Central memory CD8-positive, alpha-beta T cell (primary cell): ENCODE data around the gene ZRANB1.

Source experiments
- ATAC-seq: fragments of 150-1000 bp; cut with Tn5 transposase; replicated peaks from 2 replicates; pipeline ENCODE4 v1.10.0; 2022; ENCODE audit warnings: mild to moderate bottlenecking, moderate FRiP score, moderate number of reproducible peaks; ENCODE audit not compliant: poor library complexity, severe bottlenecking; ENCODE audit errors: extremely low read depth
- DNase-seq, 2 donors: peaks; one replicate each; pipeline ENCODE4 v3.0.0; 2021; ENCODE audit warnings: low spot score in 2 of 2
- H3K27ac Mint-ChIP-seq: one replicate; pipeline ENCODE4 v1.8.0; 2022; ENCODE audit warnings: low read depth, mild to moderate bottlenecking, moderate library complexity, mixed read lengths
- H3K27me3 Mint-ChIP-seq: one replicate; pipeline ENCODE4 v1.8.0; 2022; ENCODE audit warnings: mixed read lengths
- H3K36me3 Mint-ChIP-seq: one replicate; pipeline ENCODE4 v1.8.0; 2022; ENCODE audit warnings: mild to moderate bottlenecking, moderate library complexity, mixed read lengths; ENCODE audit not compliant: insufficient read depth
- H3K4me1 Mint-ChIP-seq: one replicate; pipeline ENCODE4 v1.8.0; 2022; ENCODE audit warnings: mixed read lengths
- H3K4me3 Mint-ChIP-seq: one replicate; pipeline ENCODE4 v1.8.0; 2022; ENCODE audit warnings: mild to moderate bottlenecking, moderate library complexity, mixed read lengths
- H3K9me3 Mint-ChIP-seq: one replicate; pipeline ENCODE4 v1.8.0; 2022; ENCODE audit warnings: mixed read lengths

ZRANB1 gene

DNA sequence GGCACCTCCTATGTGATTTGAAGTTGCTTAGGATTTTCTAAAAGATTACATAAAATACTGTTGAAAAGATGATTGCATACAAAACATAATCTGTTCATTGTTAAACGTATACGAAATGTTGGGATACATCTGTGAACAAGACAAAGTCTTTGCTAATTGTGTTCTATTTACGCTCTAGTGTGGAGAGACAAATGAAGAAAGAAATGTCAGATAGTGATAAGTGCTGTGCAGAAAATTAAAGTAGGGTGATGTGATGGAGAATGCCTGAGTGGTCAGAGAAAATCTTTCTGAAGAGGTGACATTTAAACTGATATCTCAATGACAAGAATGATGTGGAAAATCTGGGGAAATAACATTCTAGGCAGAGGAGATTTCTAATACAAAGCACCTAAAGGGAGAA, 13.4 kb upstream of the ZRANB1 start:
- peaks cover 30% of the 10 kb centered on the region for H3K4me1 Mint-ChIP-seq
- peaks cover 5% of the 10 kb centered on the region for H3K9me3 Mint-ChIP-seq
- peaks cover 11% of the 10 kb centered on the region for H3K36me3 Mint-ChIP-seq
- H3K27ac Mint-ChIP-seq: no peak overlapping the region
- no peaks in the 10 kb centered on the region for H3K27me3 Mint-ChIP-seq
- no peak overlapping the region for H3K4me3 Mint-ChIP-seq
- DNase-seq (no peak), ATAC-seq (no peak)

- no peak for ATAC-seq
- Mint-ChIP-seq H3K27me3 (no peaks in the 10 kb centered on the region), H3K4me3 (no peak overlapping the region), H3K36me3 (peaks cover 6% of the 10 kb centered on the region), H3K27ac (no peak overlapping the region), H3K9me3 (peaks cover 5% of the 10 kb centered on the region), H3K4me1 (peaks cover 37% of the 10 kb centered on the region)
- DNase-seq: no peak
These were observed 6.0 kb upstream of the ZRANB1 start for GRCh38 chr10:124935946-124936345.

- H3K27me3 Mint-ChIP-seq: no peaks in the 10 kb centered on the region
- no peak overlapping the region for H3K27ac Mint-ChIP-seq
These were observed 5.1 kb upstream of the ZRANB1 start for GRCh38 chr10:124936813-124937212.

DNA sequence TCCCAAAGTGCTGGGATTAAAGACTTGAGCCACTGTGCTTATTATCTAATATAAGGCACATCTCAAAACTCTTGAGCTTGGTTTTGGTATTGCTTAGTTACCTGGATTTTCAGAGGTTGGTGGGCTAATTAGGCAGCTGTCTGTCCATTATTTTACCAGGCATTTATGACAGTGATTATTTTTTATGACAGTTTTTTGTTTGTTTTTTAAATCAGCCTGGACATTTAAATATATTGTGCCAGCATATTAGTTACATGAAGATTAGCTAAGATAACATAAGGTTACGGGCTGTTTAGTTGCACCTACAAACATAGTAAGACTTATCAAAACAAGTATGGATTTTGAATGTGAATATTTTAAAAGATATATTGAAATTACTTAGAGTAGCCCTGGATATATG, 2.6 kb upstream of the ZRANB1 start:
- Mint-ChIP-seq H3K9me3 (no peaks in the 10 kb centered on the region), H3K36me3 (peaks cover 15% of the 10 kb centered on the region), H3K27ac (no peak overlapping the region), H3K27me3 (no peaks in the 10 kb centered on the region), H3K4me3 (no peak overlapping the region), H3K4me1 (peaks cover 54% of the 10 kb centered on the region)
- DNase-seq: no peak
- no peak for ATAC-seq

More at GRCh38 chr10:124936813-124937212, 5.1 kb upstream of the ZRANB1 start:
- H3K9me3 Mint-ChIP-seq: peaks cover 3% of the 10 kb centered on the region
- ATAC-seq: no peak
- no peak for DNase-seq
- H3K4me1 Mint-ChIP-seq: peaks cover 40% of the 10 kb centered on the region
- peaks cover 7% of the 10 kb centered on the region for H3K36me3 Mint-ChIP-seq
- H3K4me3 Mint-ChIP-seq: no peak overlapping the region

- ATAC-seq: no peak
- H3K27me3 Mint-ChIP-seq: no peaks in the 10 kb centered on the region
- peak overlapping the region; percentile 50 for H3K27ac Mint-ChIP-seq
- no peak for DNase-seq
- no peaks in the 10 kb centered on the region for H3K9me3 Mint-ChIP-seq
- H3K4me1 Mint-ChIP-seq: peaks cover 59% of the 10 kb centered on the region
- no peak overlapping the region for H3K4me3 Mint-ChIP-seq
- H3K36me3 Mint-ChIP-seq: peaks cover 16% of the 10 kb centered on the region
These were observed 620 bp downstream of the ZRANB1 start for GRCh38 chr10:124942317-124943169.

DNA sequence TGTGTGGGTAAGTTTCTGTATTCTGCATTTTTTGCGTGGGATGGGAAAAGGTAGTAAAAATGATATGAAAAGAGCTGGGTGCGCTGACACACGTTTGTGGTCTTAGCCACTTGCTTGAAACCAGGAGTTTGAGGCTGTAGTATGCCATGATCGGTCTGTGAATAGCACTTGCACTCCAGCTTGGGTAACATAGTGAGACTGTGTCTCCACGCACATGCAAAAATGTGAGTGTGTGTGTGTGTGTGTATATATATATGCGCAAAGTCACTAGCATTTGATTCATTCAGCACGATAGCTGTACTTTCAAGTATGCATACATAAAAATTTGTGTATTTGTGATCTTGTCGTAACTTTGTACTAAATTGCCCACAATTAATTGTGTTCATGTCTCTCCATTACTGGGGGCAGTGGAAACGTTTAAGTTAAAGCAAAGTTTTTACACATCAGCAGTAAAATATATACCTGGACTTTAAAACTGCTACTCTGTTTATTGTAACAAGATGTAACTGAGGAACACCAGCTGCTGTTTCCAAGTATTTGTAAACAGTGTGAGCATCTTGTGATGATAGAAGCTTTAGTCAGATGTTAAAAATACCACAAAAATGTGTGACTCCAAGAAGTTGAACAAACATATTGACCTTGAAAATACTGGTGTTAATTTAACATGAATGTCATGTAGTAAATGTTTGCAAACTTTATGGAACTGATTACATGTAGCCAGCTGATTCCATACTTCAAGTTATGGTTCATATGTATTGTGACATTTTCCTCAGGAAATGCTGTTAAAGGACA, 1.6 kb downstream of the ZRANB1 start:
- DNase-seq (no peak), ATAC-seq (no peak)
- Mint-ChIP-seq H3K27me3 (no peaks in the 10 kb centered on the region), H3K27ac (peak overlapping the region; percentile 54), H3K4me3 (no peak overlapping the region), H3K4me1 (peaks cover 66% of the 10 kb centered on the region), H3K36me3 (peaks cover 18% of the 10 kb centered on the region), H3K9me3 (no peaks in the 10 kb centered on the region)

GRCh38 chr10:124944982-124945381, 3.1 kb downstream of the ZRANB1 start:
- peaks cover 26% of the 10 kb centered on the region for H3K36me3 Mint-ChIP-seq
- DNase-seq (no peak), ATAC-seq (no peak)
- peaks cover 76% of the 10 kb centered on the region for H3K4me1 Mint-ChIP-seq
- H3K9me3 Mint-ChIP-seq: no peaks in the 10 kb centered on the region
- H3K27me3 Mint-ChIP-seq: no peaks in the 10 kb centered on the region
- no peak overlapping the region for H3K4me3 Mint-ChIP-seq
- H3K27ac Mint-ChIP-seq: peak overlapping the region; percentile 13

- Mint-ChIP-seq H3K36me3 (peaks cover 28% of the 10 kb centered on the region), H3K9me3 (no peaks in the 10 kb centered on the region), H3K27ac (no peak overlapping the region), H3K4me1 (peaks cover 69% of the 10 kb centered on the region), H3K27me3 (no peaks in the 10 kb centered on the region), H3K4me3 (no peak overlapping the region)
- ATAC-seq (peak; percentile 78), DNase-seq (no peak)
These were observed 5.0 kb downstream of the ZRANB1 start for GRCh38 chr10:124946945-124947344.

DNA sequence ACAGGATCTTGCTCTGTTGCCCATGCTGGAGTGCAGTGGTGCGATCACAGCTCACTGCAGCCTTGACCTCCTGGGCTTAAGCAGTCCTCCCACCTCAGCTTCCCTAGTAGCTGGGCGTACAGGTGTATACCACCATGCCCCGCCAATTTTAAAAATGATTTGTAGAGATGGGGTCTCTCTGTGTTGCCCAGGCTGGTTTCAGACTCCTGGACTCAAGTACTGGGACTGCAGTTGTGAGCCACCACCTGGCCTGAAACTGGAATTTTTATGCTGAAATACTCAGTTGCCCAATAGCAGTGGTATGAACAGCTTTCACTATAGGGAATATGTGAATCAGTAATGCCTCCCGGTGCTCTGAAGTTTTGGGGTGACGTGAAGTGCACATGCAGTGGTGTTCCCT, 7.6 kb downstream of the ZRANB1 start:
- no peak overlapping the region for H3K27ac Mint-ChIP-seq
- peaks cover 58% of the 10 kb centered on the region for H3K4me1 Mint-ChIP-seq
- DNase-seq (no peak), ATAC-seq (no peak)
- no peaks in the 10 kb centered on the region for H3K27me3 Mint-ChIP-seq
- peaks cover 26% of the 10 kb centered on the region for H3K36me3 Mint-ChIP-seq
- no peaks in the 10 kb centered on the region for H3K9me3 Mint-ChIP-seq
- H3K4me3 Mint-ChIP-seq: no peak overlapping the region

DNA sequence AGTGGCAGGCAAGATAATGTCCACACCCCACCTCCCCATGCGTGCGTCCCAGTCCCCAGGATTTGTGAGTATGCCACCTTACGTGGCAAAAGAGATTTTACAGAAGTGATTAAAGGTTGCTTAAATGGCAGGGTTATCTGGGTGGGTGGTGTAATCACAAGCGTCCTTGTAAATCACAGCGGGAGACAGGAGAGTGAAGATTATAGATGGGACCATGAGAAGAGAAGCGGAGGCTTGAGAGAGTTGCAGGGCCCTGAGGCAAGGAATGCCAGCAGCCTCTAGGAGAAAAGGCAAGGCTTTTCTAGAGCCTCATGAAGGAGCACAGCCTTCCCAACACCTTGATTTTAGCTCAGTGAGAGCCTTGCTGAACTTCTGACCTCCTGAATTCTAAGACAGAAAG, 10.2 kb downstream of the ZRANB1 start:
- ATAC-seq (no peak), DNase-seq (no peak)
- no peak overlapping the region for H3K4me3 Mint-ChIP-seq
- peaks cover 46% of the 10 kb centered on the region for H3K4me1 Mint-ChIP-seq
- H3K27me3 Mint-ChIP-seq: no peaks in the 10 kb centered on the region
- H3K27ac Mint-ChIP-seq: no peak overlapping the region
- H3K9me3 Mint-ChIP-seq: no peaks in the 10 kb centered on the region
- H3K36me3 Mint-ChIP-seq: peaks cover 23% of the 10 kb centered on the region

DNA sequence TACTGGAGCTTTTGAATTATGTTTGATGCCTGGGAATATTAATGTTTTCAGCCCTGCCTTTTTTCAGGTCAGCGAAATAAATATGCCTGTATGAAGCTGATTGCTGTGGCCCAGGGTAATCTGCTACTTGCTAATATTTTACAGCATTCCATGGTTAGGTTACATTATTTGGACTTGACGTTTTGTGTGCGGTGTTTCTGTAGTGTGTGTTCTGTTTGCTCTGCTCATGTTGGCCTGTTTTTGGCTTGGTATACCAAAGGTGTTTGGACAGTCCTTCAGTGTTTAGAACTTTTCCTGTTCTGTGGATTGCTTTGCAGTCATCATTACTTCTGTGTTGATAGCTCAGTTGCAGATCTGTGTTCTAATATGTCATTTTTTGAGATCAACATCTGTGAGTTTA, 11.5 kb downstream of the ZRANB1 start:
- Mint-ChIP-seq H3K4me3 (no peak overlapping the region), H3K9me3 (no peaks in the 10 kb centered on the region), H3K36me3 (peaks cover 21% of the 10 kb centered on the region), H3K4me1 (peaks cover 40% of the 10 kb centered on the region), H3K27me3 (no peaks in the 10 kb centered on the region), H3K27ac (no peak overlapping the region)
- ATAC-seq (no peak), DNase-seq (no peak)

- ATAC-seq (no peak), DNase-seq (no peak)
- Mint-ChIP-seq H3K4me1 (peaks cover 41% of the 10 kb centered on the region), H3K9me3 (no peaks in the 10 kb centered on the region), H3K27me3 (no peaks in the 10 kb centered on the region), H3K27ac (no peak overlapping the region), H3K4me3 (no peak overlapping the region), H3K36me3 (peaks cover 11% of the 10 kb centered on the region)
These were observed 13.3 kb downstream of the ZRANB1 start for GRCh38 chr10:124955243-124955642.

GRCh38 chr10:124955868-124956267, 13.9 kb downstream of the ZRANB1 start:
- Mint-ChIP-seq H3K27ac (no peak overlapping the region), H3K36me3 (peaks cover 9% of the 10 kb centered on the region), H3K27me3 (no peaks in the 10 kb centered on the region), H3K4me1 (peaks cover 41% of the 10 kb centered on the region), H3K9me3 (no peaks in the 10 kb centered on the region), H3K4me3 (no peak overlapping the region)
- no peak for DNase-seq
- ATAC-seq: no peak
